OCI-LY1 (cell line): ENCODE measurements around the gene WWC2.

Experiments used
- H2AFZ ChIP-seq: fragments of 200-600 bp; sonication (generic), shearing (Covaris generic); 2 replicates; pipeline ENCODE4 v1.6.0; 2014; ENCODE audit warnings: antibody characterized with exemption, mild to moderate bottlenecking, low read length
- H3F3A ChIP-seq: fragments of 200-600 bp; sonication (generic), shearing (Covaris generic); 2 replicates; pipeline ENCODE4 v1.6.0; 2014; ENCODE audit warnings: mild to moderate bottlenecking, antibody characterized with exemption, low read length, moderate library complexity; ENCODE audit not compliant: insufficient read depth
- H3K27ac ChIP-seq: fragments of 200-600 bp; sonication (generic); 2 replicates; pipeline ENCODE4 v1.5.1; 2014; ENCODE audit warnings: low read length, mixed run types, mild to moderate bottlenecking, low read depth; ENCODE audit not compliant: poor library complexity, severe bottlenecking
- H3K27me3 ChIP-seq: fragments of 200-600 bp; sonication (generic); 2 replicates; pipeline ENCODE4 v1.6.0; 2014; ENCODE audit warnings: antibody characterized with exemption, mild to moderate bottlenecking, low read length, moderate library complexity; ENCODE audit not compliant: insufficient read depth
- H3K36me3 ChIP-seq: fragments of 200-600 bp; sonication (generic); 2 replicates; pipeline ENCODE4 v1.6.1; 2014; ENCODE audit warnings: mild to moderate bottlenecking, antibody characterized with exemption, low read length, moderate library complexity, mixed read lengths; ENCODE audit not compliant: insufficient read depth
- H3K4me1 ChIP-seq: fragments of 200-600 bp; sonication (generic); 2 replicates; pipeline ENCODE4 v1.5.1; 2014; ENCODE audit warnings: mild to moderate bottlenecking, low read length, moderate library complexity; ENCODE audit not compliant: insufficient read depth, severe bottlenecking
- H3K4me2 ChIP-seq: fragments of 200-600 bp; sonication (generic), shearing (Covaris generic); 2 replicates; pipeline ENCODE4 v1.6.1; 2014; ENCODE audit warnings: low read length
- H3K4me3 ChIP-seq: fragments of 200-600 bp; sonication (generic); 2 replicates; pipeline ENCODE4 v1.5.1; 2014; ENCODE audit warnings: low read length, low read depth, mild to moderate bottlenecking, mixed read lengths; ENCODE audit not compliant: poor library complexity, severe bottlenecking
- H3K79me2 ChIP-seq: fragments of 200-600 bp; shearing (Covaris generic); 2 replicates; pipeline ENCODE4 v1.6.1; 2016; ENCODE audit warnings: mixed run types, low read length, mixed read lengths; ENCODE audit not compliant: insufficient read depth
- H3K9ac ChIP-seq: fragments of 200-600 bp; sonication (generic), shearing (Covaris generic); 2 replicates; pipeline ENCODE4 v1.6.1; 2014; ENCODE audit warnings: mild to moderate bottlenecking, low read length, mixed read lengths
- H3K9me2 ChIP-seq: fragments of 200-600 bp; sonication (generic), shearing (Covaris generic); 2 replicates; pipeline ENCODE4 v1.6.1; 2014; ENCODE audit warnings: low read depth, mild to moderate bottlenecking, low read length, mixed read lengths
- H3K9me3 ChIP-seq: fragments of 200-600 bp; shearing (Covaris generic); 2 replicates; pipeline ENCODE4 v1.6.1; 2014; ENCODE audit warnings: low read length, mixed read lengths
- H4K20me1 ChIP-seq: fragments of 200-600 bp; sonication (generic), shearing (Covaris generic); 2 replicates; pipeline ENCODE4 v1.6.0; 2016; ENCODE audit warnings: mild to moderate bottlenecking, low read length; ENCODE audit not compliant: insufficient read depth
- EZH2 ChIP-seq: fragments of 200-600 bp; sonication (generic), shearing (Covaris generic); IDR thresholded peaks from 2 replicates; pipeline ENCODE4 v1.8.0; 2017; ENCODE audit warnings: borderline replicate concordance, mixed run types, mild to moderate bottlenecking, antibody characterized with exemption, low read length, moderate library complexity, mixed read lengths
- TF ChIP-seq, protein P1 (sequence below): fragments of 200-600 bp; sonication (generic), shearing (Covaris generic); IDR thresholded peaks from 2 replicates; pipeline ENCODE4 v1.5.1; 2017; ENCODE audit warnings: mild to moderate bottlenecking, antibody characterized with exemption, low read length, moderate library complexity, mixed read lengths

The WWC2 gene

GRCh38 chr4:183170894-183171293, 71.8 kb downstream of the WWC2 start:
- H3K27ac ChIP-seq: no peak overlapping the region

DNA sequence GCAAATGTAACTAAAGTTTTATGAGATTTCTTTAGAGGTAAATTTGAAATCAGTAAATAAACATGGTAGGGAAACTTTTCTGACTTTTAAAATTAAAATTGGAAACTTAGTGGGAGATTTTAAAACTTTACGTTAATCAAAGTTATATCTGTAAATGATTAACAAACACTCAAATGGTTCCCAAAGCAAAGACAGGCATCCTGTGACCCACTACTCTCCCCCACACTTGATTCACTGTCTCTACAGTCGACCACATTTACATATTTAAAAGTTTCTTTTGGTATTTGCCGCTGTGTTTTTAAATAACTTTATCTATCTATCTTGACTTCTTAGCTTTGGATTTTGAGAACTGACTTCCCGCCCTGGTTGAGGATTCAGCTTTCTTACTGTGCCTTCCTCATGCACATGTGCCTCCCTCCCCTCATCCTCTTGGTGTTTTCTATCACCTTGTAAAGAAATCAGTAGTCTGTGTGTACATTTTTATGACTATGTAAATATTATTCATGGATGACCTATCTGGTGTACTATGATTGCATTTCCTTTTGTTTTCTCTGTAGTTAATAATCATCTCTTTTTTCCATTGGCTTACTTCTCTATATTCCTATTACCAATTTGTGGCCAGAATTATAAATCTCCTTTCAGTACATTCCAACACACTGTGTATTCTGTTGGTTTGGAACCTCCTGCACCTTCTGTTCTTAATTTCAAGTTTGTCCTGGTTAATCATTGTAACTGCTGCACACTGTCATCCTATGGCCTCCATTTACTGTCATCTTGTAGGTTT, 72.6 kb downstream of the WWC2 start:
- Histone ChIP-seq H3F3A (no peaks in the 10 kb centered on the region), H3K9me2 (no peaks in the 10 kb centered on the region), H3K27ac (no peak overlapping the region), H4K20me1 (no peaks in the 10 kb centered on the region), H3K79me2 (no peaks in the 10 kb centered on the region), H3K36me3 (no peaks in the 10 kb centered on the region), H3K4me2 (no peak overlapping the region), H3K4me1 (no peaks in the 10 kb centered on the region), H3K4me3 (no peak overlapping the region), H2AFZ (no peak overlapping the region), H3K27me3 (no peaks in the 10 kb centered on the region), H3K9ac (no peak overlapping the region), H3K9me3 (no peaks in the 10 kb centered on the region)
- TF ChIP-seq, protein P1, sequence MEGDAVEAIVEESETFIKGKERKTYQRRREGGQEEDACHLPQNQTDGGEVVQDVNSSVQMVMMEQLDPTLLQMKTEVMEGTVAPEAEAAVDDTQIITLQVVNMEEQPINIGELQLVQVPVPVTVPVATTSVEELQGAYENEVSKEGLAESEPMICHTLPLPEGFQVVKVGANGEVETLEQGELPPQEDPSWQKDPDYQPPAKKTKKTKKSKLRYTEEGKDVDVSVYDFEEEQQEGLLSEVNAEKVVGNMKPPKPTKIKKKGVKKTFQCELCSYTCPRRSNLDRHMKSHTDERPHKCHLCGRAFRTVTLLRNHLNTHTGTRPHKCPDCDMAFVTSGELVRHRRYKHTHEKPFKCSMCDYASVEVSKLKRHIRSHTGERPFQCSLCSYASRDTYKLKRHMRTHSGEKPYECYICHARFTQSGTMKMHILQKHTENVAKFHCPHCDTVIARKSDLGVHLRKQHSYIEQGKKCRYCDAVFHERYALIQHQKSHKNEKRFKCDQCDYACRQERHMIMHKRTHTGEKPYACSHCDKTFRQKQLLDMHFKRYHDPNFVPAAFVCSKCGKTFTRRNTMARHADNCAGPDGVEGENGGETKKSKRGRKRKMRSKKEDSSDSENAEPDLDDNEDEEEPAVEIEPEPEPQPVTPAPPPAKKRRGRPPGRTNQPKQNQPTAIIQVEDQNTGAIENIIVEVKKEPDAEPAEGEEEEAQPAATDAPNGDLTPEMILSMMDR: no peak
- no peak for TF ChIP-seq EZH2

More at GRCh38 chr4:183170894-183171293, 71.8 kb downstream of the WWC2 start:
- H3F3A ChIP-seq: no peaks in the 10 kb centered on the region
- H3K9me2 ChIP-seq: no peaks in the 10 kb centered on the region
- no peaks in the 10 kb centered on the region for H3K9me3 ChIP-seq
- H3K36me3 ChIP-seq: no peaks in the 10 kb centered on the region
- no peak overlapping the region for H3K9ac ChIP-seq
- TF ChIP-seq EZH2: no peak
- TF ChIP-seq, protein P1: no peak
- no peaks in the 10 kb centered on the region for H3K4me1 ChIP-seq
- H3K79me2 ChIP-seq: no peaks in the 10 kb centered on the region
- no peaks in the 10 kb centered on the region for H3K27me3 ChIP-seq
- H3K4me3 ChIP-seq: no peak overlapping the region
- H2AFZ ChIP-seq: no peak overlapping the region
- H3K4me2 ChIP-seq: no peak overlapping the region
- no peaks in the 10 kb centered on the region for H4K20me1 ChIP-seq

- no peak overlapping the region for H3K4me3 ChIP-seq
- no peaks in the 10 kb centered on the region for H3K4me1 ChIP-seq
- no peak overlapping the region for H3K4me2 ChIP-seq
- no peak overlapping the region for H3K27ac ChIP-seq
- H3K9me2 ChIP-seq: no peaks in the 10 kb centered on the region
- no peak overlapping the region for H2AFZ ChIP-seq
- no peaks in the 10 kb centered on the region for H3K79me2 ChIP-seq
- H3K9ac ChIP-seq: no peak overlapping the region
- H3F3A ChIP-seq: no peaks in the 10 kb centered on the region
- no peaks in the 10 kb centered on the region for H3K9me3 ChIP-seq
- no peaks in the 10 kb centered on the region for H3K27me3 ChIP-seq
- TF ChIP-seq, protein P1: no peak
- no peak for TF ChIP-seq EZH2
- H4K20me1 ChIP-seq: no peaks in the 10 kb centered on the region
- H3K36me3 ChIP-seq: no peaks in the 10 kb centered on the region
Measured at GRCh38 chr4:183172881-183173280, 73.8 kb downstream of the WWC2 start.
